HG03439 (cell line): ENCODE results near the gene COL5A1.
"Not testable (repeated sequence)": the region's sequence is repeated elsewhere in the genome, so short reads cannot be mapped to it uniquely, and the experiment has no call there.

ENCODE experiments used
- ATAC-seq: cut with Tn5 transposase; IDR thresholded peaks from one replicate; pipeline ENCODE4 v1.9.1; 2021; ENCODE audit warnings: mild to moderate bottlenecking, moderate library complexity; ENCODE audit not compliant: unreplicated experiment

The COL5A1 gene

GRCh38 chr9:134690301-134690751, 48.7 kb downstream of the COL5A1 start:
- no peak for ATAC-seq

DNA sequence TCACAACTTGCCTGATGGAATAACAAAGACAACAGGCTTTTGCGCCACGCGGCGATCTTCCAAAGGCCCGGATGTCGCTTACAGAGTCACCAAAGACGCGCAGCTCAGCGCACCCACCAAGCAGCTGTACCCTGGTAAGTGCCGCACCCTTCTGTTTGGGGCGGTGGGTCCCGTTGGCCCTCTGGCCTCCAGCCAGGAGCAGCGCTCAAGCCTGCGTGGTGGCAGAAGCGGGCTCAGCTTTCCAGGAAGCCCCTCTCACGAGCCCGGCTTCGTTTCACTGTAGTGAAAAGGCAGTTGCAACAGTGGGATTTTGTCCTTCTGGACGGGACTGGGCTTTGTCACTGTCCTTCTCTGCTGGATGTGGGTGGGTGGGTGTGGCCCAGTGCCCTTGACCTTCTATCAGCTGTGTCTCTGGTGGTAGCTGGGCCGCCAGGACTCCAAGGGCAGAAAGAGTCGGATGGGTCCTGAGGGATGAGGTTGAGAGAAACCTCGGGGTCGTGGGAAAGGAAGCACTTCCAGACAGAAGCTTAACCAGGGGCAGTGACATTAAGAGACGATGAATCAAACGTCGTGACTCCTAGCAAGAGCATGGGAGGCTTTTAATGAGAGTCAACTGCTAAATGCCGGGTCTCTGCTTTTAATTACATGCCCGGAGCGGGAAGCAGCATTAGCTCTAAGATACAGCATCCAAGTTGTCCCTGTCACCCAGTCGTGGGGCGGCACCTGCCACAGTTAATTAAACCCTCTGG, 49.5 kb downstream of the COL5A1 start:
- no peak for ATAC-seq

GRCh38 chr9:134691695-134692572, 50.3 kb downstream of the COL5A1 start:
- no peak for ATAC-seq

GRCh38 chr9:134692573-134692860, 50.9 kb downstream of the COL5A1 start:
- no peak for ATAC-seq

GRCh38 chr9:134693011-134693410, 51.4 kb downstream of the COL5A1 start:
- ATAC-seq: no peak

GRCh38 chr9:134693641-134694367, 52.2 kb downstream of the COL5A1 start:
- no peak for ATAC-seq

DNA sequence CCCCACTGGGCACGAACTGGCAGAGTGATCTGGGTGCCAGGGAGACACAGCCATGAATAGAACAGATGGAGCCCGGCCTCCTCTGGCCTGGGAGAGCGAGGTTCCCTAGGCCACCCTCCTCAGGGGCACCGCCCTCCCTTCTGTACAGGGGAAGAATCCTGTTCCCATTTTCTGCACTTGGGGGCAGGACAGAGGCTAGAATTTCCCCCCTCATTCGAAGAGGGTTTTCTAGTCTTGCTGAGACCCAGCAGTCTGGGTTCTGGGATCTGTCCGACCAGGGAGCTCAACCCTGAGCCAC, 52.7 kb downstream of the COL5A1 start:
- no peak for ATAC-seq

GRCh38 chr9:134694714-134695113, 53.1 kb downstream of the COL5A1 start:
- no peak for ATAC-seq

DNA sequence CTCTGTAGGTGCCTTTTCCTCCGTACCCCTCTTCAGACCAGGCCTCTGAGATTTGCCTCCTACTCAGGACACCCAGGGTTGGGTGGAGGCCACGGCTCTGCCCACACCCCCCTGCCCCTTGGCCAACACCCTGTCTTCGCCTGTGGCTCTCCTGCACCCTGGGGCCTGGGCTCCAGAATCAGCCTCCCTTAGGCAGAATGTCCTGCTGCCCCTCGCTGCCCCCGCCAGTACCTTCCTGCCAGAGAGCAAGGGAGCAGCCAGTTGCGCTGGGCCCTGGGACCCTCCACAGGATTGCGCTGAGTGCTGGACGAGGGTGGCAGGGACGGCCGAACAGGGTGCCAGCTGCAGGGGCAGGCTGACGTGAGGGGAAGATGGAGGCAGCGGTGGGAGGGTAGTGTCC, 53.5 kb downstream of the COL5A1 start:
- ATAC-seq: no peak

DNA sequence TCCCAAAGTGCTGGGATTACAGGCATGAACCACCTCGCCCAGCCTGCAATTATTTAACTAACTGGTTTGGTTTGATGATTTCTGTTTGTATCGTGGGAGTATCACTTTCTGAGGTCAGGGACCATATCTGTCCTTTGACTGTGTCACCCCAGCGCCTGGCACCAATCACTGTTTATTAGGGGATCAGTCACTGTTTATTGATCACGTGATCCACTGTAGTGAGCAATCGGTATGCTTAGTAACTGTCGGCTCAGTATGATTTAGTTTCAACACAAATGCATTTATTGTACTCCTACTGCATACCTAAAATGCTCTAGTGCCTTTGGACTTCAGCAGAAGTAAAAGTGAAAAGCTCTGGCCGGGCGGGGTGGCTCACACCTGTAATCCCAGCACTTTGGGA, 54.8 kb downstream of the COL5A1 start:
- ATAC-seq: no peak

GRCh38 chr9:134698111-134698510, 56.5 kb downstream of the COL5A1 start:
- ATAC-seq: no peak

DNA sequence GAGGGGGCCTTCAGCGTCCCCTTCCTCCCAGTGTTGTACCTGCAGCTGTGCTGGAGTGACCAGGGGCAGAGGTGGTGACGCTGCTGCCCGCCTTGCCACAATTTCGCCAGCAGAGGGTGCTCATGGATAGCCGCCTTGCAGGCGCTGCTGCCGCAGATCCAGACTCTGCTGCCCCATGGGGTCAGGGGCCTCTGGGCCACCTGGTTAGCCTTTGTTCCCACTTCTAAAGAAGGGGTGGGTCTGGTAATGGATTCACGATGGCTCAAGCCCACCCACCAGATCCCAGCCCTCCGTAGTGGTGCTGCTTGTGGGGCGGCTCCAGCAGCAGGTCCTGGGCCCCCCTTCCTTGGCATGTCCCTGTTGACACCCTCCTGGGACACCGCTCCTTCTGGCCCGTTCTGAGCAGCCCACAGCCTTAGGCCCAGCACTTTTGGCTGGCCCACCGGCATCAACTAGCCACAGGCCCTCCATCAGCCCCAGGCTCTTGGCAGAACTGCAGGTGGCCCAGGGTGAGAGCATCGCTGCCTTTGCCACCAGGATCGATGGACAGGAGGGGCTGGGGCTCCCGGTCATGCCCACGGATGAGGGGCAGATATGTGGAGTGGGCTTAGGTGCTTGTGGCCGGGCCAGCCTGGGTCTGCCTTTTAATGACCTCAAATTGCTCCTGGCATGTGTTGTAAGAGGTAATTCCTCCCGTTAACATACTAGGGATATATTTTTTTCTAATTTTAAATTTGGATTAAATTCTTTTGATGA, 57.2 kb downstream of the COL5A1 start:
- ATAC-seq: peak; percentile 54

GRCh38 chr9:134699343-134699740, 57.7 kb downstream of the COL5A1 start:
- no peak for ATAC-seq

DNA sequence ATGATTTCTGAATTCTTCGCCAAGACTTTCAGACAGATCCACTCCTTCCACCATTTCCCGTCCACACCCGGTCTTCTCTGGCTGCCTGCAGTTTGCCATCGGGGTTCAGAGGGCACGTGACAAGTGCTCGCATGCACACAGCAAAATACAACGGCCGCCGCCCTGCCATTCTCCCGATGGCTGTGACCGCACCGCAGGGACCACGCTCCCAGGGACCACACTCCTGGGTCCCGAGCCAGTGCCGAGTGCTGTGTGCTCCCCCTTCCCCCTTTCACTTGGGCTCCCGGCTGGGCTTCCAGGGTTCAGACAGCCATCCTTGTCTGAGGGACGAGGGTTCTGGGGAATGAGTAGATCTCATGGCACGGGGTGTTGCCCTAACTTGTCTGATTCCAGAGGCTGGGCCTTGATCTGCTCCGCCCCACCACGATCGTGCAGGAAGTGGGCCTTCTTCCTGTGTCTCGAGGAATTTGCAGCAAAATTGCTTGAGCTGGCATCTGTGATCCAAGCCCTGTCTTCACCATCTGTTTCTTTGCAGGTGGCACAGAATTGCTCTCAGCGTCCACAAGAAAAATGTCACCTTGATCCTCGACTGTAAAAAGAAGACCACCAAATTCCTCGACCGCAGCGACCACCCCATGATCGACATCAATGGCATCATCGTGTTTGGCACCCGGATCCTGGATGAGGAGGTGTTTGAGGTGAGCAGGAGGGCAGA, 59.2 kb downstream of the COL5A1 start:
- ATAC-seq: no peak

- ATAC-seq: no peak
These were observed 60.1 kb downstream of the COL5A1 start for GRCh38 chr9:134701581-134702259.

- no peak for ATAC-seq
These were observed 60.7 kb downstream of the COL5A1 start for GRCh38 chr9:134702291-134702690.

GRCh38 chr9:134703730-134704114, 62.1 kb downstream of the COL5A1 start:
- not testable (repeated sequence) for ATAC-seq

- no peak for ATAC-seq
These were observed 62.9 kb downstream of the COL5A1 start for GRCh38 chr9:134704498-134704897.

GRCh38 chr9:134705786-134706185, 64.2 kb downstream of the COL5A1 start:
- ATAC-seq: no peak

DNA sequence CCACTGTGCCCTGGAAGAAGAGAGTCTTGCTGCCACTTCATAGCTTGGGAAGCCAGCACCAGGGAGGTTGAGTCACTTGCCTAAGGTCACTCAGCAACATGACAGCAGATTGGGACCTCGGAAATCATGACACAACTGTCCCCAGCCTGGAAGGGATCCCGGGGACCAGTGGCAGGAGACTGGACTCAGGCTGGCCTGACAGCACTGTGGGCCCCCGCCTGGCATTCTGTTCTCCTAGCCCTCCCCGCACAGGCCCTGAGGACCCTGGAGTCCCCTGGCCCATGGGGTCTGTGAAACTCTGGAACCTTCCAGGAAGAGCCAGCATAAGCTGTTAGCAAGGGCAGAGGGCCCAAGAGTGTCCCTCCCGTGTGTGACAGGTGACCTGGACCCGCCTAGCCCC, 64.9 kb downstream of the COL5A1 start:
- no peak for ATAC-seq
